K562 (cell line): ENCODE data around the gene EIF3K. TPM values are rescaled to one million over a fixed set of nuclear protein-coding genes. Genes with fewer than 3 reads are reported as not detected.
A peak's percentile ranks its signal among the peaks of the same experiment; 100 is the strongest.

Experiments
- E2F5 ChIP-seq: sonication (generic); formaldehyde crosslinking; IDR thresholded peaks from 2 replicates; pipeline ENCODE4 v1.8.0; 2022; ENCODE audit warnings: mild to moderate bottlenecking, missing genetic modification reagents
- MNT ChIP-seq, 2 experiments: fragments of 450-650 bp; conservative IDR thresholded peaks; 2 replicates each; pipeline ENCODE4 v1.6.1; 2017; ENCODE audit warnings: mild to moderate bottlenecking in 2 of 2, moderate library complexity in 2 of 2
- MYC ChIP-seq, 2 experiments: fragments of 250-450 bp in 1 of 2; sonication (Bioruptor Pico) in 1 of 2; IDR thresholded peaks; 2 replicates each; pipeline versions ENCODE4 v1.5.1 to v1.6.1; 2012 to 2021; ENCODE audit warnings: low read depth in 2 of 2, borderline replicate concordance in 1 of 2, improper control_type of control experiment in 1 of 2, low read length in 1 of 2, mild to moderate bottlenecking in 1 of 2, moderate library complexity in 1 of 2
- NKRF ChIP-seq: fragments of 450-650 bp; IDR thresholded peaks from 2 replicates; pipeline ENCODE4 v1.6.1; 2016; ENCODE audit warnings: borderline replicate concordance
- NR1H2 ChIP-seq: sonication (generic); formaldehyde crosslinking; IDR thresholded peaks from 2 replicates; pipeline ENCODE4 v1.4.0; 2020; ENCODE audit warnings: mild to moderate bottlenecking, missing genetic modification reagents
- PHF21A ChIP-seq: fragments of 450-650 bp; IDR thresholded peaks from 2 replicates; pipeline ENCODE4 v1.6.1; 2017; ENCODE audit warnings: low read depth, borderline replicate concordance
- POLR2G ChIP-seq: fragments of 200-400 bp; formaldehyde crosslinking; IDR thresholded peaks from 2 replicates; pipeline ENCODE4 v1.6.1; 2017; ENCODE audit warnings: low read depth, mild to moderate bottlenecking, antibody characterized with exemption, low read length, moderate library complexity
- RAD51 ChIP-seq: fragments of 450-650 bp; IDR thresholded peaks from 2 replicates; pipeline ENCODE4 v1.7.1; 2016; ENCODE audit warnings: low read depth, mild to moderate bottlenecking, borderline replicate concordance
- RFX1 ChIP-seq: fragments of 450-650 bp; IDR thresholded peaks from 2 replicates; pipeline ENCODE4 v1.6.1; 2016; ENCODE audit warnings: mild to moderate bottlenecking, moderate library complexity
- SMARCA4 ChIP-seq: fragments of 450-650 bp; IDR thresholded peaks from 2 replicates; pipeline ENCODE4 v1.6.1; 2016
- STAT6 ChIP-seq: sonication (generic); formaldehyde crosslinking; IDR thresholded peaks from 2 replicates; pipeline ENCODE4 v1.8.1; 2023; ENCODE audit warnings: mild to moderate bottlenecking, missing genetic modification reagents
- ZBED1 ChIP-seq: IDR thresholded peaks from 2 replicates; pipeline ENCODE4 v1.6.1; 2014
- ZNF217 ChIP-seq: sonication (generic); formaldehyde crosslinking; IDR thresholded peaks from 2 replicates; pipeline ENCODE4 v1.8.0; 2022; ENCODE audit warnings: mild to moderate bottlenecking, missing genetic modification reagents
- ZNF695 ChIP-seq: fragments of 450-650 bp; formaldehyde crosslinking; IDR thresholded peaks from 2 replicates; pipeline ENCODE4 v1.4.0; 2020; ENCODE audit warnings: mild to moderate bottlenecking, moderate library complexity
- polyA plus RNA-seq, 8 experiments: library from polyadenylated mRNA; depleted of rRNA in 4 of 8; stranded (reverse) in 5 of 8; unstranded in 3 of 8; fragments of >200 nt; fragmentation: Nextera tagmentation in 2 of 8; fragmentation: Illumina TruSeq in 1 of 8; extraction: Ambion mirVana in 2 of 8; extraction: Trizol in 1 of 8; gene quantifications; 2 replicates each; pipeline versions ENCODE4 v1.2.1 to v1.2.3, GENCODE V29; 2011 to 2014; ENCODE audit warnings: inconsistent platforms in 1 of 8, missing spikeins in 1 of 8
- total RNA-seq, 7 experiments: library from RNA; depleted of rRNA in 6 of 7; stranded (reverse); fragments of >200 nt in 6 of 7; fragmentation: Illumina TruSeq in 2 of 7; extraction: Trizol in 2 of 7; gene quantifications; 2 replicates each; pipeline versions ENCODE4 v1.2.1 to v1.2.3, GENCODE V29; 2011 to 2021; ENCODE audit warnings: low replicate concordance in 1 of 7
- TF ChIP-seq, protein P1 (sequence below): sonication (generic); formaldehyde crosslinking; IDR thresholded peaks from 2 replicates; pipeline ENCODE4 v1.8.1; 2023; ENCODE audit warnings: mild to moderate bottlenecking, missing genetic modification reagents
- TF ChIP-seq, protein P2 (sequence below): sonication (generic); formaldehyde crosslinking; IDR thresholded peaks from 2 replicates; pipeline ENCODE4 v1.8.1; 2023; ENCODE audit warnings: mild to moderate bottlenecking, missing genetic modification reagents, moderate library complexity

EIF3K gene
- total and polyA plus RNA-seq, 9 of the 15 experiments (the other 6 are each of a cell fraction or from before 2014, with no cell fraction given), result 387 to 1,827 (median 733) TPM

GRCh38 chr19:38647966-38648768 is 29.2 kb downstream of the EIF3K start (continued):
- TF ChIP-seq STAT6, result no peak
- TF ChIP-seq RFX1, result no peak
- TF ChIP-seq RAD51, result no peak
- 0 out of 2 replicates have a peak, but pooled peaks have one; percentile 32 for TF ChIP-seq NR1H2 (CRISPR knock-in tag)
- TF ChIP-seq SMARCA4, result peak; percentile 59; the same call in 1 of the 2 replicates
- TF ChIP-seq MNT (conservative IDR thresholded peaks at IDR 0.05), result peak in 1 of 2 experiments; percentile 8; a peak in 1 of 4 replicates
- TF ChIP-seq MYC (IDR thresholded peaks at IDR 0.05; ENCODE audit: low read depth, low read length), result no peak
- TF ChIP-seq MYC (CRISPR knock-in tag; IDR thresholded peaks at IDR 0.05; ENCODE audit: borderline replicate concordance, low read depth), result 0 out of 2 replicates have a peak, but pooled peaks have one; percentile 51
- no peak for TF ChIP-seq E2F5 (CRISPR knock-in tag)
- TF ChIP-seq POLR2G, result no peak
- TF ChIP-seq NKRF, result peak; percentile 5; the same call in 1 of the 2 replicates
- TF ChIP-seq ZBED1, result no peak
- TF ChIP-seq, protein P1, sequence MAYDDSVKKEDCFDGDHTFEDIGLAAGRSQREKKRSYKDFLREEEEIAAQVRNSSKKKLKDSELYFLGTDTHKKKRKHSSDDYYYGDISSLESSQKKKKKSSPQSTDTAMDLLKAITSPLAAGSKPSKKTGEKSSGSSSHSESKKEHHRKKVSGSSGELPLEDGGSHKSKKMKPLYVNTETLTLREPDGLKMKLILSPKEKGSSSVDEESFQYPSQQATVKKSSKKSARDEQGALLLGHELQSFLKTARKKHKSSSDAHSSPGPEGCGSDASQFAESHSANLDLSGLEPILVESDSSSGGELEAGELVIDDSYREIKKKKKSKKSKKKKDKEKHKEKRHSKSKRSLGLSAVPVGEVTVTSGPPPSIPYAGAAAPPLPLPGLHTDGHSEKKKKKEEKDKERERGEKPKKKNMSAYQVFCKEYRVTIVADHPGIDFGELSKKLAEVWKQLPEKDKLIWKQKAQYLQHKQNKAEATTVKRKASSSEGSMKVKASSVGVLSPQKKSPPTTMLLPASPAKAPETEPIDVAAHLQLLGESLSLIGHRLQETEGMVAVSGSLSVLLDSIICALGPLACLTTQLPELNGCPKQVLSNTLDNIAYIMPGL (CRISPR knock-in tag), result no peak
- TF ChIP-seq ZNF217 (CRISPR knock-in tag), result no peak
- no peak for TF ChIP-seq ZNF695
- TF ChIP-seq, protein P2, sequence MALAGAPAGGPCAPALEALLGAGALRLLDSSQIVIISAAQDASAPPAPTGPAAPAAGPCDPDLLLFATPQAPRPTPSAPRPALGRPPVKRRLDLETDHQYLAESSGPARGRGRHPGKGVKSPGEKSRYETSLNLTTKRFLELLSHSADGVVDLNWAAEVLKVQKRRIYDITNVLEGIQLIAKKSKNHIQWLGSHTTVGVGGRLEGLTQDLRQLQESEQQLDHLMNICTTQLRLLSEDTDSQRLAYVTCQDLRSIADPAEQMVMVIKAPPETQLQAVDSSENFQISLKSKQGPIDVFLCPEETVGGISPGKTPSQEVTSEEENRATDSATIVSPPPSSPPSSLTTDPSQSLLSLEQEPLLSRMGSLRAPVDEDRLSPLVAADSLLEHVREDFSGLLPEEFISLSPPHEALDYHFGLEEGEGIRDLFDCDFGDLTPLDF (CRISPR knock-in tag), result no peak
- no peak for TF ChIP-seq PHF21A
